GM23248 (cell line): ENCODE data around the gene P2RX5.

Experiments
- EZH2 ChIP-seq: fragments of 200-600 bp; sonication (generic); IDR thresholded peaks from 2 replicates; pipeline ENCODE4 v1.6.1; 2018; ENCODE audit warnings: antibody characterized with exemption, mild to moderate bottlenecking; ENCODE audit not compliant: insufficient read depth, poor library complexity, severe bottlenecking
- EZH2phosphoT487 ChIP-seq: fragments of 200-600 bp; sonication (generic); IDR thresholded peaks from 2 replicates; pipeline ENCODE4 v1.6.1; 2018; ENCODE audit warnings: antibody characterized with exemption, moderate library complexity, mild to moderate bottlenecking, low read depth; ENCODE audit not compliant: insufficient read depth

DNA sequence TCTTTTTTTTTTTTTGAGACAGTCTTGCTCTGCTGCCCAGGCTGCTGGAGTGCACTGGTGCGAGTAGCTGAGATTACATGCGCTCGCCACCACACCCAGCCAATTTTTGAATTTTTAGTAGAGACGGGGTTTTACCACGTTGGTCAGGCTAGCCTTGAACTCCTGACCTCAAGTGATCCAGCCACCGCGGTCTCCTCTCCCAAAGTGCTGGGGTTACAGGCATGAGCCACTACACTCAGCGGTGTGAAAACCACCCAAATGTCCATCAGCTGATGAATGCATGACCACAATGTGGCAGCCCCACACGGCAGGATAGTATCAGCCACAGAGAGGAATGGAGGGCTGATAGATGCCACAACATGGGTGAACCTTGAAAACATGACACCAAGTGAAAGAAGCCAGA lies 2.1 kb downstream of the P2RX5 start:
- TF ChIP-seq EZH2phosphoT487 = no peak
- no peak for TF ChIP-seq EZH2
